ENCODE measurements around the gene IZUMO4. TPM values are rescaled to one million over a fixed set of nuclear protein-coding genes. Genes with fewer than 3 reads are reported as not detected.
A peak's percentile ranks its signal among the peaks of the same experiment; 100 is the strongest.
"Not testable (repeated sequence)": the region's sequence is repeated elsewhere in the genome, so short reads cannot be mapped to it uniquely, and the experiment has no call there.

The IZUMO4 gene
- total and polyA plus RNA-seq, 4 donors: 5.0 to 9.8 (median 7.3) TPM

GRCh38 chr19:2129022-2129421 is 32.3 kb downstream of the IZUMO4 start:
- peaks cover 3 to 66% (median 13%) of the 10 kb centered on the region in 4 donors for H3K36me3 ChIP-seq (ENCODE audit: control insufficient read depth in 4 of 4, insufficient read depth in 4 of 4, low read length in 4 of 4)
- no peaks in the 10 kb centered on the region for H3K27me3 ChIP-seq (ENCODE audit: control insufficient read depth in 3 of 3, insufficient read depth in 3 of 3, low read length in 2 of 3)
- TF ChIP-seq CTCF (IDR thresholded peaks at IDR 0.05; ENCODE audit: control extremely low read depth, extremely low read depth): no peak
- peak overlapping the region in 1 of 2 donors; percentile 1 for H3K27ac ChIP-seq (ENCODE audit: low read depth in 1 of 2, low read length in 1 of 2)
- WGBS, 2 donors: 93 to 98% methylated on average over 19 to 21 of the region's 21 CpGs
- no peaks in the 10 kb centered on the region for H3K9me3 ChIP-seq (ENCODE audit: control insufficient read depth in 4 of 4, insufficient read depth in 3 of 4, low read length in 3 of 4)
- H3K9ac ChIP-seq (ENCODE audit: insufficient read depth in 1 of 2, low read length in 2 of 2): no peak overlapping the region
- no peaks in the 10 kb centered on the region for H3K4me1 ChIP-seq (ENCODE audit: control insufficient read depth in 5 of 5, insufficient read depth in 5 of 5, low read length in 5 of 5)
- ATAC-seq (ENCODE audit: insufficient read depth, low FRiP score) (no peak), DNase-seq (no peak)
- no peak overlapping the region for H3K4me3 ChIP-seq

GRCh38 chr19:2129486-2129885 is 32.8 kb downstream of the IZUMO4 start:
- DNase-seq: no peak
- Histone ChIP-seq H3K4me1 (ENCODE audit: control insufficient read depth in 5 of 5, insufficient read depth in 5 of 5, low read length in 5 of 5) (no peaks in the 10 kb centered on the region), H3K9me3 (ENCODE audit: control insufficient read depth in 4 of 4, insufficient read depth in 3 of 4, low read length in 3 of 4) (no peaks in the 10 kb centered on the region), H3K9ac (ENCODE audit: insufficient read depth in 1 of 2, low read length in 2 of 2) (no peak overlapping the region), H3K27me3 (ENCODE audit: control insufficient read depth in 3 of 3, insufficient read depth in 3 of 3, low read length in 2 of 3) (no peaks in the 10 kb centered on the region), H3K36me3 (ENCODE audit: control insufficient read depth in 4 of 4, insufficient read depth in 4 of 4, low read length in 4 of 4) (peaks cover 3 to 62% (median 14%) of the 10 kb centered on the region in 4 donors), H3K27ac (ENCODE audit: low read depth in 1 of 2, low read length in 1 of 2) (peak overlapping the region in 1 of 2 donors; percentile 1), H3K4me3 (no peak overlapping the region)
- 97 to 100% methylated on average over 11 of the region's 11 CpGs for WGBS, 2 donors
- no peak for ATAC-seq (ENCODE audit: insufficient read depth, low FRiP score)
- no peak for TF ChIP-seq CTCF (IDR thresholded peaks at IDR 0.05; ENCODE audit: control extremely low read depth, extremely low read depth)

GRCh38 chr19:2129892-2130770 is 33.4 kb downstream of the IZUMO4 start:
- Histone ChIP-seq H3K9me3 (ENCODE audit: control insufficient read depth in 4 of 4, insufficient read depth in 3 of 4, low read length in 3 of 4) (no peaks in the 10 kb centered on the region), H3K9ac (ENCODE audit: insufficient read depth in 1 of 2, low read length in 2 of 2) (no peak overlapping the region), H3K27ac (ENCODE audit: low read depth in 1 of 2, low read length in 1 of 2) (peak overlapping the region in 1 of 2 donors; percentile 1), H3K4me1 (ENCODE audit: control insufficient read depth in 5 of 5, insufficient read depth in 5 of 5, low read length in 5 of 5) (no peaks in the 10 kb centered on the region), H3K36me3 (ENCODE audit: control insufficient read depth in 4 of 4, insufficient read depth in 4 of 4, low read length in 4 of 4) (peaks cover 3 to 59% (median 14%) of the 10 kb centered on the region in 4 donors), H3K4me3 (no peak overlapping the region), H3K27me3 (ENCODE audit: control insufficient read depth in 3 of 3, insufficient read depth in 3 of 3, low read length in 2 of 3) (no peaks in the 10 kb centered on the region)
- ATAC-seq (ENCODE audit: insufficient read depth, low FRiP score): no peak
- TF ChIP-seq CTCF (IDR thresholded peaks at IDR 0.05; ENCODE audit: control extremely low read depth, extremely low read depth): no peak
- WGBS, 2 donors: 97 to 98% methylated on average over 28 of the region's 28 CpGs
- DNase-seq: no peak

GRCh38 chr19:2131012-2131975 is 34.6 kb downstream of the IZUMO4 start:
- not testable (repeated sequence) for H3K9me3 ChIP-seq (ENCODE audit: control insufficient read depth in 4 of 4, insufficient read depth in 3 of 4, low read length in 3 of 4); H3K4me3 ChIP-seq; ATAC-seq (ENCODE audit: insufficient read depth, low FRiP score); H3K9ac ChIP-seq (ENCODE audit: insufficient read depth in 1 of 2, low read length in 2 of 2); H3K27me3 ChIP-seq (ENCODE audit: control insufficient read depth in 3 of 3, insufficient read depth in 3 of 3, low read length in 2 of 3); DNase-seq; H3K4me1 ChIP-seq (ENCODE audit: control insufficient read depth in 5 of 5, insufficient read depth in 5 of 5, low read length in 5 of 5); H3K27ac ChIP-seq (ENCODE audit: low read depth in 1 of 2, low read length in 1 of 2)
- 94 to 95% methylated on average over 57 to 67 of the region's 67 CpGs for WGBS, 2 donors
- peaks cover 3 to 66% (median 16%) of the 10 kb centered on the region in 4 donors for H3K36me3 ChIP-seq (ENCODE audit: control insufficient read depth in 4 of 4, insufficient read depth in 4 of 4, low read length in 4 of 4)
